Measurements from ENCODE around the gene PCDHGC3.

Gene PCDHGC3

GRCh38 chr5:141485321-141486055, 9.7 kb downstream of the PCDHGC3 start:
- DNase-seq: no peak

DNA sequence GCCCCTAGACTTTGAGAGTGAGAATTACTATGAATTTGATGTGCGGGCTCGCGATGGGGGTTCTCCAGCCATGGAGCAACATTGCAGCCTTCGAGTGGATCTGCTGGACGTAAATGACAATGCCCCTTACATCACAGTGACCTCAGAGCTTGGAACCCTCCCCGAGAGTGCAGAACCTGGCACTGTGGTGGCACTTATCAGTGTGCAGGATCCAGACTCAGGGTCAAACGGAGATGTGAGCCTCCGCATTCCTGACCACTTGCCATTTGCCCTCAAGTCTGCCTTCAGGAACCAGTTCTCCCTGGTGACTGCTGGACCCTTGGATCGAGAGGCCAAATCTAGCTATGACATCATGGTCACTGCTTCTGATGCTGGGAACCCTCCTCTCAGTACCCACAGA, 10.3 kb downstream of the PCDHGC3 start:
- DNase-seq: no peak

GRCh38 chr5:141487131-141487530, 11.4 kb downstream of the PCDHGC3 start:
- DNase-seq: no peak

DNA sequence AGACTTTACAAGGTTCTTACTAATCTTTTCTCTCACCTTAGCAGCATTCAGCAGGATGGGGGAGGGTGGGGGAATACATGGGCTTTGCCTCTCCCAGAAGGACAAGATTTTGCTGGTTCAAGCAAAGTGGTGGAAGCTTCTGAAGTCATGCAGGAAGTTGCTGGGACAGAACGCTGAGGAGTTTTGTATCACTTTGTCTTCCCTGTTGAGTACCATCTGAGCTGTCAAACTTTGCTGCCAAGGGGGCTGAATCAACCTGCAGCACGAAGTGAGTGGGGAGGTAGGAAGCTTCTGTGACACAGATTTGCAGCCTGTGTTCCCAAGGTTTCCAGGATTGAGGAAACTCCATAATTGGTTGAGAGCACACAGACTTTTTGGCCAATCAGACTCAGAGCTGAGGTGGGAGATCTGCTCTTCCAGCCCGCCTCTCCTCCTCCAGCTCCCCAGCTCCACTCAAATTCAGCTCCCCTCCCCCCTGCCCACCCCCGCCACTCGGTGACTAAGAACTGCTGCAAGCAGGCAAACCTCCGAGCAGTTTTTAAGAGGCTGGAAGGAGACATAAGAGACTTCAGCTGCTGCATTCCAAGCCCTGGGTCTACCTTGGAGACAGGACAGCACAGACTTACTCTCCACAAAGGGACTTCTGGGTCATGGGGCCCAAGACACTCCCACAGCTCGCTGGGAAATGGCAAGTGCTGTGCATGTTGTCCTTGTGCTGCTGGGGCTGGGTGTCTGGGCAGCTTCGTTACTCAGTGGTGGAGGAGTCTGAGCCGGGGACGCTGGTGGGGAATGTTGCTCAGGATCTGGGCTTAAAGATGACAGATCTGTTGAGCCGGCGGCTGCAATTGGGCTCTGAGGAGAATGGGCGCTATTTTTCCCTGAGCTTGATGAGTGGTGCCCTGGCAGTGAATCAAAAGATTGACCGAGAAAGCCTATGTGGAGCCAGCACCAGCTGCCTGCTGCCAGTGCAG, 13.1 kb downstream of the PCDHGC3 start, which contains the start of gene PCDHGC5:
Gene PCDHGC5 (plus strand): TSS at position 491 of the 971 bp plus-strand sequence. CDS start 160 bp downstream, at position 651.
- DNase-seq: no peak

GRCh38 chr5:141489841-141490240, 14.1 kb downstream of the PCDHGC3 start:
- no peak for DNase-seq

DNA sequence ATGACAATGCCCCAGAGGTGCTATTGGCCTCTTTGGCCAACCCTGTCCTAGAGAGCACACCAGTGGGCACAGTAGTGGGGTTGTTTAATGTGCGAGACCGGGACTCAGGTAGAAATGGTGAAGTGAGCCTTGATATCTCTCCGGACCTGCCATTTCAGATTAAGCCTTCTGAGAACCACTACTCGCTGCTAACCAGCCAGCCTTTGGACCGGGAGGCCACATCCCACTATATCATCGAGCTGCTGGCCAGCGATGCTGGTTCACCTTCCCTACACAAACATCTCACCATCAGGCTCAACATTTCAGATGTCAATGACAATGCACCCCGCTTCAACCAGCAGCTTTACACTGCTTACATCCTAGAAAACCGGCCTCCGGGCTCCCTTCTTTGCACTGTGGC, 14.5 kb downstream of the PCDHGC3 start:
- DNase-seq: no peak

DNA sequence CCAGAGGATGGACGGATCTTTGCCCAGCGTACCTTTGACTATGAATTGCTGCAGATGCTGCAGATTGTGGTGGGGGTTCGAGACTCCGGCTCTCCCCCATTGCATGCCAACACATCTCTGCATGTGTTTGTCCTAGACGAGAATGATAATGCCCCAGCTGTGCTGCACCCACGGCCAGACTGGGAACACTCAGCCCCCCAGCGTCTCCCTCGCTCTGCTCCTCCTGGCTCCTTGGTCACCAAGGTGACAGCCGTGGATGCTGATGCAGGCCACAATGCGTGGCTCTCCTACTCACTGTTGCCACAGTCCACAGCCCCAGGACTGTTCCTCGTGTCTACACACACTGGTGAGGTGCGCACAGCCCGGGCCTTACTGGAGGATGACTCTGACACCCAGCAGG, 15.0 kb downstream of the PCDHGC3 start:
- DNase-seq: no peak

DNA sequence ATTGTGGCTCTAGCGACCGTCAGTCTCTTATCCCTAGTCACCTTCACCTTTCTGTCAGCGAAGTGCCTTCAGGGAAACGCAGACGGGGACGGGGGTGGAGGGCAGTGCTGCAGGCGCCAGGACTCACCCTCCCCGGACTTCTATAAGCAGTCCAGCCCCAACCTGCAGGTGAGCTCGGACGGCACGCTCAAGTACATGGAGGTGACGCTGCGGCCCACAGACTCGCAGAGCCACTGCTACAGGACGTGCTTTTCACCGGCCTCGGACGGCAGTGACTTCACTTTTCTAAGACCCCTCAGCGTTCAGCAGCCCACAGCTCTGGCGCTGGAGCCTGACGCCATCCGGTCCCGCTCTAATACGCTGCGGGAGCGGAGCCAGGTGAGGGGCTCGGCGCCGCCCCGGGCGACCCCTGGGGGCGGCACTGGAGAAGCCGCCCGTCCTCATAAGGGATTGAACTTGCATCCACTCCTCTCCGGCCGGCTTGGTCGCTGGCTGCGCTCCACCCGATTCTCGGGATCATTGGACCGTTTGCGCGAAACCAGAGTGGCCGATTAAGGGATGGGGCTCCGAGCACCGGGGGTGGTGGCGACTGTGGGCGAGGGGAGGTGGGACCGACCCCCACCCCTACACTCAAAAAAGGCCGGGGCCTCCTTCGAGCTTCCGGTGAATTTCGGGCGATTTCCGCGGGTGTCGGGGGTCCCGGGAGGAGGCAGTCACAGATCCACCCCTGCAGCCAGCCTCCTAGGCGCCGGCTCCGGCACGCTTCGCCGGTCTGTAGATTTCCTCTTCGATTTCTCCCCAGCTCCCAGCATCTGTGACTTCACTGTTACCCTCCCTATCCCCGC, 15.8 kb downstream of the PCDHGC3 start:
- DNase-seq: no peak

GRCh38 chr5:141492168-141492885, 16.6 kb downstream of the PCDHGC3 start:
- DNase-seq: no peak

DNA sequence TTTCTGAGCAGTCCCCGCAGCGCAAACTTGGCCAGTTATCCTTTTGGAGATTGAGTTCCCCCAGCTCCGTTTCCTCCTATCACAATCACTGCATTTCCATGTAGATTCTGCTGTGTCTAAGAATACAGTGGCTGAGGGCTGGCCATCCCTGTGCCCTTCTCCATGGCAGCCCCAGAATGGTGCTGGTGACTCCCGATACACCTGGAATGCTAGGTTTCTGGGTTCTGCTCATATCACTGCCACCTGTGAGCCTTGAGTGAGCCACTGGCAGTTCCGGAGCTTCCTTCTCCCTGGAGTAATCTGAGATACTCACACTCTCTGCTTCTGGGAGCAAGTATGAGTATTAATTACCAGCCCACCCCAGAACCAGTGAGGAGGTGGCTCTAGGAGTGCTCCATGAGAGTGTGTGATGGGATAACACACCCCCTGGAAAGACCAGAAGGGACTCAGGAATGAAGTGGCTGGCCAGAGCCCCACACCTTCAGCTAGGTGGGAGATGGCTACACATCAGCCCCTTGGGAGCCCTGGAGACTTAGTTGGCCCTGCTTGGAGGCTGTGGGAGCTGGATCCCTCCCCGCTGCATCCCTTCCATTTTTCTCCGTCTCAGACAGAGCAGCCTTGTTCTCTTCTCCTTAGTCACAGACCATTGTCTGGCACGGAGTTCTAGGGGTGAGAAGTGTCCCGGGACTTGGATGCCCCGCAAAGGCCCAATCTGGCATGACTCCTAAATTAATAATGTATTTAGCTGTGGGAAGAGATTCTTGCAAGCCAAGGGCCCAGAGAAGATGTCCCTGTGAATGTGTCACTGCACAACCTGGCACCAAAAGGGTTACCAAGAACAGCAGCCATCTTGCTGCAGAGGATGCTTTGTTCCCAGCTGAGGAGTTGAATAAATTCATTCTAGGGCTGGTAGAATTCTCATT, 18.0 kb downstream of the PCDHGC3 start:
- no peak for DNase-seq

DNA sequence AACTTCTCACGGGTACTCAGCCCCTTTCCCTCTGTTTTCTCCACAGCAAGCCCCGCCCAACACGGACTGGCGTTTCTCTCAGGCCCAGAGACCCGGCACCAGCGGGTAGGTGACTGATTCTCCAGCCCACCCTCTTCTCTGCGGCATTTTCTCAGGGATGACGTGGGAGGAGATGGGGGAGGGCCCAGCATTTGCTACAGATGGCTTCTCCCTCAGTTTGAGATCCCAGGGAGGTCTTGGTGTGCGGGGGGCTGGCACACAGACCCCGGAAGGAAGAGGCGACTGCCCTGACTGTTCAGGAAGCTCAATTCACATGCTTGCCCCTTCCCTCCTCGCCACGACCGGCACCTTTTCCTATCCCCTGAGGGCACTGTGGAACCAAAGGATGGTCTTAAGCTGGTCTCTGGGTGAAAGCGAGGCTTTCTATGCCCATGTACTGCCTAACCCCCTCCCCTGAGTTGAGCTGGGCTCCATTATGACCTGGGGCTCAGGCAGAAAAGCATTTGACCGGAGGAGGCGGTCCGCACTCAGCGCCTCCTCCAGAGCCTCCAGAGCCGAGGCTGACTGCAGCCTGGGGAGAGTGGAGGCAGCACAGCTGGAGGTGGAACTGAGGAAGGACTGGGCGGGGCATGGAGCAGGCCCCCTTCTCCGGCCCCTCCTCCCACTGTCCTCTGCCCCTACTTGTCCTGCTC, 19.1 kb downstream of the PCDHGC3 start:
- DNase-seq: no peak

DNA sequence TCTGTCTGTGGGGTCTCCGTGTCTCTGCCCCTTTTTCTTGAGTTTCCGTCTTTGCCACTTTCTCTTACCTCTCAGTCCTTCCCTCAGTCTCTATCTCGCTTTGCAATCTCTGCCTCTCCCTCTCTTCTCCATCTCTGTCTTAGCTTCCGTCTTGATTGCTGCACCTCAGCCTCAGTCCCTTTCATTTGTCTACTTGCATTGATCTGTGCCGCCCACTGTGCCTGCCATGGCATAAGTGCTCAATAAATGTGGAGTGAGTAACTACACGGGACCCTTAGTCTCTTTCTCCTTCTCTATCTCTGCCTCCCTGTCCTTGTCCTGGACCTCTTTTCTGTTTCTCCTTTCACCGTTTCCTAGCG, 19.7 kb downstream of the PCDHGC3 start:
- no peak for DNase-seq

DNA sequence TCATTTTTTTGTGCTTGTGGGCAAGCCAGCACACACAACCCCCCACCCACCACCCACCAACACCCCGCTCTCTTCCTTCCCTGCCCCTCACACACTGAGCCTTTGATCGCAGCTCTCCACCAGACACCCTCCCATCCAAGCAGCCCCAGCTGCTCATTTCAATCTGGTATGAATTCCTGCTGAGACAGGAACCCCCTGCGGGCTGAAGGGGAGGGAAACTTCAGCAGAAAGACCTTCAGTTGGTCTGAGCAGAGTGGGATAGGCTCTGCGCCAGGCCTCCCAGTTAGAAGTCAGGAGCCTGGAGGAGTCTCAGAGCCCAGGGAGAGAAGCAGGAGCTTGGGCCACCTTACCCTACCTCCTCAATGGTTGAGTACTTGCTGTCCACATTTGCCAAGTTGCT, 20.3 kb downstream of the PCDHGC3 start:
- DNase-seq: no peak

DNA sequence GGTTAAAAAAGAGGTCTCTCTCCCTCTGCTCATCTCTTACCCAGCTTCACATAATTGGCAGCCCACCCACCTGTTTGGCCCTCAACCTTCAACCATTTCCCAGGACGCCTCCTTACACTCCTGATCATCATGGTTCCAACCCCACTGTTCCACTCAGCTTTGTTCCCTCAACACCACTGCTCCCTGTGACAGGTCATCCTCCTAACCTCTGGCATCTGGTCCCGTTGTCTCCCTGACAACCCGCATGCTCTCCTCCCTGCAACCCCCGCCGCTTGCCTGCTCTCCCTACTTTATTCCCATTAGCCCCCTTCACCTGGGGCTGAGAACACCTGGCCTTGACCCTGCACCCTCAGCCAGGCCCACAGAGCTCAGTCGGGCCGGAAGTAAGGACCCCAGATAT, 26.0 kb downstream of the PCDHGC3 start:
- DNase-seq: no peak

DNA sequence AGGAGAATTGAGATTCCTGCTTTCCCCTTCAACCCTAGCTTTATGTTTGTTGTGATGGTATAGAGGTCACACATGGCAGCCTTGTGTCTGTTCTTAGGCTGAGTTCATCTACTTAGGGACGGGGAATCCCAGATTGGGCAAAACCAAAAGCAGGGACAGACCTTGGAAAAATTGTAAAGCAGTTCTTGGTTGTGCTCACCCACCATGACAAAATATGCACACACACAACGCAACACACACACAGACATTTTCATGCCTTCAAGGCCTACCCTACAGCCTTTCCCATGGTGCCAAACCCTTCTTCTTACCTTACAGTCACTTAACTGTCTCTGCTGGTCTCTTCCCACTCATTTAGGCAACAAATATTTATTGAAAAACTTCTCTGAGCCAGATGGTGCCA, 27.9 kb downstream of the PCDHGC3 start:
- DNase-seq: no peak

- DNase-seq: no peak
Measured at GRCh38 chr5:141504216-141504615, 28.4 kb downstream of the PCDHGC3 start.

GRCh38 chr5:141506381-141507155, 30.8 kb downstream of the PCDHGC3 start:
- DNase-seq: no peak

DNA sequence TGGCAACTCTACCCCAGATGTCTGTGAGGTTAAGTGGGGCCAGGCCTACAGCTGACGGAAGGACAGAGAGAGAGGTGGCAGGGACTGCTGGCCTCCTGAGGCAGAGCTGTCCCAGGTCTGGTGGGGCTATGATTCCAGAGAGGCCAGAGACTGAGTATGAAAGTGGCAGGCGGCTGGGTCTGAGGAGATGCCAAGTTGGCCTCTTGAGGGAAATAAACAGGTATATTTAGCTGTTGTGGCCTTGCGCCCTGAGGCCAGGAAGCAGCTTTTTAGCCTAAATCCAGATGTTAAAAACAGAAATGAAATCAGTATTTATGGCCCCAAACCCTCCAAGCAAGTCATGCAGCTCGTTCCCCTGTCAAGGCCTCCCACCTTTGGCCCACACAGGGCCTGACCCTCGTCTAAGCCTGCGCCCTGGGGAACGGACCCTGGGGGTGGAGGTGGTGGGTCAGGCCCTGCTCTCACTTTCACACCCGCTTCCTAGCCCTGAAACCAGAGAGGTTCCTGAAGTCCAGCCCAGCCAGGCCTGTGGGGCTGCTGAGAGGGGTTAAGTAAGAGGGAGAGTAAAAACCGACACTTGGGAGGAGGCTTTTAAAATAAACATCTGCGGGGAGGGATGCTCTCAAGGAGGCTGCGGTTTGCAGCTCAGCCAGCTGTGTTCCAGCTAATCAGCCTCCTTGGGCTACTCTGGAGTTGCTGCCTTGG, 31.8 kb downstream of the PCDHGC3 start:
- no peak for DNase-seq

DNA sequence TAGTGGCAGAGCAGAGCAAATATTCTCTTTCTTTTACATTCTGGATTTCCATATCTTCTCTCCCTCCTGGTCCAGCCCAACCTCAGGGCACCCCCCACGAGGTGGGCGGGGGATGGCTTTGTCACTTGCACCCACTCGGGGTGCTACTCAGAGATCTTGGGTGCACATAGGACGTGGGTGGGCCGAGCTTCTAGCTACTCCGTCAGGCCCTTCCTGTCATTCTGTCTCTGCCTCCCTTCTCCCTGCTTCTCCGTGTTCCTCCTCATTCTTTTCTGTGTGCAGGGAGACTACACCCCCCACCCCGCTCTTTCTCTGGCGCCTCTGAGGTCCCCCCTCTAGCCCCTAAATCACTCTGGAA, 32.7 kb downstream of the PCDHGC3 start:
- no peak for DNase-seq
